Effector memory CD8-positive, alpha-beta T cell (primary cell): ENCODE results near the gene KCNAB2.

ENCODE experiments used
- ATAC-seq: fragments of 150-1000 bp; cut with Tn5 transposase; replicated peaks from 2 replicates; pipeline ENCODE4 v1.10.0; 2021; ENCODE audit warnings: mild to moderate bottlenecking, moderate library complexity
- DNase-seq, 3 experiments: peaks; one replicate each; pipeline ENCODE4 v3.0.0; 2021
- H3K27ac Mint-ChIP-seq, 2 donors: one replicate each; pipeline ENCODE4 v1.8.0; 2022; ENCODE audit warnings: mild to moderate bottlenecking in 2 of 2, mixed read lengths in 2 of 2, moderate library complexity in 2 of 2
- H3K27me3 Mint-ChIP-seq, 2 donors: one replicate each; pipeline ENCODE4 v1.8.0; 2022; ENCODE audit warnings: mixed read lengths in 2 of 2
- H3K36me3 Mint-ChIP-seq: one replicate; pipeline ENCODE4 v1.8.0; 2022; ENCODE audit warnings: mild to moderate bottlenecking, moderate library complexity, mixed read lengths; ENCODE audit not compliant: insufficient read depth
- H3K4me1 Mint-ChIP-seq, 2 donors: one replicate each; pipeline ENCODE4 v1.8.0; 2022; ENCODE audit warnings: low read depth in 2 of 2, mixed read lengths in 2 of 2
- H3K4me3 Mint-ChIP-seq, 2 donors: one replicate each; pipeline ENCODE4 v1.8.0; 2022; ENCODE audit warnings: mild to moderate bottlenecking in 2 of 2, mixed read lengths in 2 of 2, moderate library complexity in 2 of 2
- H3K9me3 Mint-ChIP-seq, 2 donors: one replicate each; pipeline ENCODE4 v1.8.0; 2022; ENCODE audit warnings: mixed read lengths in 2 of 2

The KCNAB2 gene

GRCh38 chr1:6141592-6141991 lies 95.9 kb downstream of the KCNAB2 start:
- Mint-ChIP-seq H3K27me3 (peaks cover 7 to 32% of the 10 kb centered on the region in 2 donors), H3K9me3 (no peaks in the 10 kb centered on the region), H3K27ac (no peak overlapping the region), H3K36me3 (no peaks in the 10 kb centered on the region), H3K4me1 (no peaks in the 10 kb centered on the region), H3K4me3 (no peak overlapping the region)
- ATAC-seq (no peak), DNase-seq (no peak)

GRCh38 chr1:6142036-6142621 lies 96.4 kb downstream of the KCNAB2 start:
- no peaks in the 10 kb centered on the region for H3K36me3 Mint-ChIP-seq
- ATAC-seq = no peak
- DNase-seq = no peak
- H3K27ac Mint-ChIP-seq = peak overlapping the region in 1 of 2 donors; percentile 85
- H3K4me3 Mint-ChIP-seq = no peak overlapping the region
- no peaks in the 10 kb centered on the region for H3K9me3 Mint-ChIP-seq
- peaks cover 10 to 31% of the 10 kb centered on the region in 2 donors for H3K27me3 Mint-ChIP-seq
- no peaks in the 10 kb centered on the region for H3K4me1 Mint-ChIP-seq

- Mint-ChIP-seq H3K4me1 (no peaks in the 10 kb centered on the region), H3K36me3 (no peaks in the 10 kb centered on the region), H3K4me3 (no peak overlapping the region), H3K27me3 (peaks cover 10 to 28% of the 10 kb centered on the region in 2 donors), H3K9me3 (no peaks in the 10 kb centered on the region), H3K27ac (peak overlapping the region in 1 of 2 donors; percentile 85)
- ATAC-seq (no peak), DNase-seq (no peak)
Measured at GRCh38 chr1:6142734-6143133, 97.0 kb downstream of the KCNAB2 start.

- no peaks in the 10 kb centered on the region for H3K36me3 Mint-ChIP-seq
- DNase-seq = no peak
- no peak for ATAC-seq
- no peaks in the 10 kb centered on the region for H3K9me3 Mint-ChIP-seq
- H3K4me3 Mint-ChIP-seq = no peak overlapping the region
- H3K4me1 Mint-ChIP-seq = peaks cover 0 to 2% of the 10 kb centered on the region in 2 donors
- peak overlapping the region in 1 of 2 donors; percentile 85 for H3K27ac Mint-ChIP-seq
- peaks cover 17 to 34% of the 10 kb centered on the region in 2 donors for H3K27me3 Mint-ChIP-seq
Measured at GRCh38 chr1:6143395-6143794, 97.7 kb downstream of the KCNAB2 start.

- Mint-ChIP-seq H3K27me3 (peaks cover 19 to 35% of the 10 kb centered on the region in 2 donors), H3K27ac (no peak overlapping the region), H3K4me3 (no peak overlapping the region), H3K36me3 (no peaks in the 10 kb centered on the region), H3K4me1 (peaks cover 0 to 3% of the 10 kb centered on the region in 2 donors), H3K9me3 (no peaks in the 10 kb centered on the region)
- DNase-seq = no peak
- no peak for ATAC-seq
Measured at GRCh38 chr1:6144175-6144574, 98.5 kb downstream of the KCNAB2 start.

GRCh38 chr1:6144647-6145395 lies 99.1 kb downstream of the KCNAB2 start:
- Mint-ChIP-seq H3K4me1 (peaks cover 0 to 3% of the 10 kb centered on the region in 2 donors), H3K4me3 (no peak overlapping the region), H3K27ac (no peak overlapping the region), H3K9me3 (no peaks in the 10 kb centered on the region), H3K36me3 (no peaks in the 10 kb centered on the region), H3K27me3 (peaks cover 19 to 35% of the 10 kb centered on the region in 2 donors)
- no peak for DNase-seq
- ATAC-seq = no peak

- Mint-ChIP-seq H3K4me3 (no peak overlapping the region), H3K27me3 (peaks cover 19 to 35% of the 10 kb centered on the region in 2 donors), H3K9me3 (no peaks in the 10 kb centered on the region), H3K36me3 (no peaks in the 10 kb centered on the region), H3K4me1 (peaks cover 0 to 3% of the 10 kb centered on the region in 2 donors), H3K27ac (no peak overlapping the region)
- DNase-seq = no peak
- ATAC-seq = no peak
Measured at GRCh38 chr1:6145396-6145750, 99.7 kb downstream of the KCNAB2 start.

- Mint-ChIP-seq H3K9me3 (no peaks in the 10 kb centered on the region), H3K27ac (no peak overlapping the region), H3K4me1 (peaks cover 0 to 3% of the 10 kb centered on the region in 2 donors), H3K4me3 (no peak overlapping the region), H3K27me3 (peaks cover 19 to 35% of the 10 kb centered on the region in 2 donors), H3K36me3 (no peaks in the 10 kb centered on the region)
- ATAC-seq (no peak), DNase-seq (no peak)
Measured at GRCh38 chr1:6145864-6146410, 100.2 kb downstream of the KCNAB2 start.

GRCh38 chr1:6148497-6149241 lies 103.0 kb downstream of the KCNAB2 start:
- ATAC-seq = peak; percentile 73
- H3K36me3 Mint-ChIP-seq = no peaks in the 10 kb centered on the region
- H3K9me3 Mint-ChIP-seq = no peaks in the 10 kb centered on the region
- peaks cover 0 to 3% of the 10 kb centered on the region in 2 donors for H3K4me1 Mint-ChIP-seq
- no peak overlapping the region for H3K27ac Mint-ChIP-seq
- peaks cover 25 to 35% of the 10 kb centered on the region in 2 donors for H3K27me3 Mint-ChIP-seq
- peak overlapping the region; percentile 52 to 60 for H3K4me3 Mint-ChIP-seq
- peak; percentile 19 to 36 (median 31) for DNase-seq

- Mint-ChIP-seq H3K9me3 (no peaks in the 10 kb centered on the region), H3K27ac (no peak overlapping the region), H3K4me3 (no peak overlapping the region), H3K27me3 (peaks cover 25 to 26% of the 10 kb centered on the region in 2 donors), H3K36me3 (no peaks in the 10 kb centered on the region), H3K4me1 (peaks cover 0 to 3% of the 10 kb centered on the region in 2 donors)
- no peak for DNase-seq
- no peak for ATAC-seq
Measured at GRCh38 chr1:6149597-6149996, 103.9 kb downstream of the KCNAB2 start.

- Mint-ChIP-seq H3K27me3 (peaks cover 25 to 26% of the 10 kb centered on the region in 2 donors), H3K36me3 (no peaks in the 10 kb centered on the region), H3K9me3 (no peaks in the 10 kb centered on the region), H3K4me3 (no peak overlapping the region), H3K4me1 (peaks cover 0 to 5% of the 10 kb centered on the region in 2 donors), H3K27ac (no peak overlapping the region)
- no peak for DNase-seq
- ATAC-seq = no peak
Measured at GRCh38 chr1:6150006-6150938, 104.6 kb downstream of the KCNAB2 start.
